ENCODE results near the gene SEMA3D. TPM values are rescaled to one million over a fixed set of nuclear protein-coding genes. Genes with fewer than 3 reads are reported as not detected.

Gene SEMA3D
- total RNA-seq, 4 donors from 2014 or later, result 0.06 to 3.8 (median 0.14) TPM

DNA sequence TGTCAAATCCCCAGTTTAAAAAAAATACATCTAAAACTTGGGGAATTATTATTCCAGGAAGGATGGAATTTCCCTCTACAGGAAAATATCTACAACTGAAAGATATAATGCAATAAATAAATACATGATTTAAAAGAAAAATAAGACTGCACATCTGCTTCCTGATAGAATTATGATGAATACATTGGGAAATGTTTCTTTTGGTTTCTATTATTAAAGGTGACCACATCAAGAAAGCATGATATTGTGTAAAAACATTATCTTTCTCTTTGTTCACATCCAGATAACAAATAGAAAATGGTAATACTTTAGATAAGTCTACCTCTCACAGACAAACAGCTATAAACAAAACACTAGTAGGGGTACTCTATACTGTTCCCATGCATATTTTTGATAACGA lies 19.2 kb downstream of the SEMA3D start:
- Histone ChIP-seq H3K9me3 (no peaks in the 10 kb centered on the region), H3K4me1 (no peaks in the 10 kb centered on the region), H3K4me3 (no peak overlapping the region), H3K36me3 (no peaks in the 10 kb centered on the region), H3K27me3 (no peaks in the 10 kb centered on the region), H3K27ac (no peak overlapping the region)
- no peak for DNase-seq
- no peak for TF ChIP-seq POLR2A (IDR thresholded peaks at IDR 0.05)
- TF ChIP-seq, protein P1, sequence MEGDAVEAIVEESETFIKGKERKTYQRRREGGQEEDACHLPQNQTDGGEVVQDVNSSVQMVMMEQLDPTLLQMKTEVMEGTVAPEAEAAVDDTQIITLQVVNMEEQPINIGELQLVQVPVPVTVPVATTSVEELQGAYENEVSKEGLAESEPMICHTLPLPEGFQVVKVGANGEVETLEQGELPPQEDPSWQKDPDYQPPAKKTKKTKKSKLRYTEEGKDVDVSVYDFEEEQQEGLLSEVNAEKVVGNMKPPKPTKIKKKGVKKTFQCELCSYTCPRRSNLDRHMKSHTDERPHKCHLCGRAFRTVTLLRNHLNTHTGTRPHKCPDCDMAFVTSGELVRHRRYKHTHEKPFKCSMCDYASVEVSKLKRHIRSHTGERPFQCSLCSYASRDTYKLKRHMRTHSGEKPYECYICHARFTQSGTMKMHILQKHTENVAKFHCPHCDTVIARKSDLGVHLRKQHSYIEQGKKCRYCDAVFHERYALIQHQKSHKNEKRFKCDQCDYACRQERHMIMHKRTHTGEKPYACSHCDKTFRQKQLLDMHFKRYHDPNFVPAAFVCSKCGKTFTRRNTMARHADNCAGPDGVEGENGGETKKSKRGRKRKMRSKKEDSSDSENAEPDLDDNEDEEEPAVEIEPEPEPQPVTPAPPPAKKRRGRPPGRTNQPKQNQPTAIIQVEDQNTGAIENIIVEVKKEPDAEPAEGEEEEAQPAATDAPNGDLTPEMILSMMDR (IDR thresholded peaks at IDR 0.05), result no peak
- WGBS, 2 donors, result 87 to 100% methylated on average over 1 of the region's 1 CpG
- intact Hi-C loops (cut with DNase I), result no loop called here

DNA sequence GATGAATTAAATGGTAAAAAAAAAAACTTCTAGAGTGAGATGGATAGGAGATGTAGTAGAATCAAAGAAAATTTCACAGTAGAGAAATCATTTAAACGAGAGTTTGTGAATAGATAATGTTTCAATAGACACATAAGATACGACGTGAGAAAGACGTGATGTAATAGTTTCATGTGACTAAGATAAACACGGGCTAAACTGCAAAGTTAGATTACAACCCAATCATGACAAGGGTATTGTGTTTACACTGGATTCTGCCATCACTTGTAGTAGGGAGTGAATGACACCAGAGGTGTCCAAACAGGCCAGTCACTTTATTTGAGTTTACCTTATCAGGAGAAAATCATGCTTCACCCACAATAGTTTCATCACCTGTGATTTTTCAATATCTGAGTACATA lies 21.6 kb downstream of the SEMA3D start:
- no peak overlapping the region for H3K27ac ChIP-seq
- intact Hi-C loops (cut with DNase I), result no loop called here
- H3K9me3 ChIP-seq, result no peaks in the 10 kb centered on the region
- 60 to 68% methylated on average over 5 of the region's 5 CpGs for WGBS, 2 donors
- no peaks in the 10 kb centered on the region for H3K27me3 ChIP-seq
- no peak for TF ChIP-seq POLR2A (IDR thresholded peaks at IDR 0.05)
- TF ChIP-seq, protein P1 (IDR thresholded peaks at IDR 0.05), result no peak
- no peaks in the 10 kb centered on the region for H3K4me1 ChIP-seq
- no peak for DNase-seq
- H3K4me3 ChIP-seq, result no peak overlapping the region
- no peaks in the 10 kb centered on the region for H3K36me3 ChIP-seq

DNA sequence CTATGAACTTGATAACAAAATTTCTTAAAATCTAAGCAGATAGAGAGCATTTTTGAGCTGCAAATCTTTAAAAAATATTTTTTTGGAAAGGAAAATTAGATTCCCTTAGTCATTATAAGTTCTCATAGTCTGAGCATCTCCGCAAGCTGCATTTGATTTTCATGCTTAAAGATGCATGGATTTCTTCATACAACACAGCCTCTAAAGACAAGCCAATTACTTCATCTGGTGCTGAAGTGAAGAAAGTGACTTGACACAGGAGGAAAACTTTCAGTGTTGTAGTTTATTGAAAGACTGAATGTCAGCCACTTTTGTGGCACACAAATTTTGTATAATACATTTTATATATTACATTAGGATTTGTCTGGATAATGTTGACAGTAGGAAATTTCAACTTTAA lies 22.5 kb downstream of the SEMA3D start:
- Histone ChIP-seq H3K9me3 (no peaks in the 10 kb centered on the region), H3K4me1 (no peaks in the 10 kb centered on the region), H3K27ac (no peak overlapping the region), H3K4me3 (no peak overlapping the region), H3K27me3 (no peaks in the 10 kb centered on the region), H3K36me3 (no peaks in the 10 kb centered on the region)
- intact Hi-C loops (cut with DNase I), result no loop called here
- WGBS, 2 donors, result 95 to 100% methylated on average over 1 of the region's 1 CpG
- no peak for DNase-seq
- TF ChIP-seq, protein P1 (IDR thresholded peaks at IDR 0.05), result no peak
- TF ChIP-seq POLR2A (IDR thresholded peaks at IDR 0.05), result no peak

DNA sequence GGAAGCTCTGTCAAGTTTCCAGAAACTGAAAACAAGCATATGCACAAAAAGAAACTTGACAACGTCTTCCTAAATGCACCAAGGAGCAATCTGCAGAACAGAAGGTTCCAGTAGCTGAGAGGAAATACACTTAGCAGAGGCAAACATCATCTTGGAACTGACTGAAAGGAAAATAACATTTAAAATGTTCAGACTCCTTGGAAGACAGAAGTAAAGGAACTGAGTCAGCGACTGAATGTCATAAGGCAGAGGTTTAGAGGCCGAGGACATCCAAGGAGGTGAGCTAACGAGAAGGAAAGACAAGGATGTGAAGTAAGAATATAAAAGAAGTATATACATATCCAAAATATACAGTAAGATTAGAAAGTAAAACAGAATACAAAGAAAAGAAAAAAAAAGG lies 24.1 kb downstream of the SEMA3D start:
- intact Hi-C loops (cut with DNase I), result no loop called here
- 49 to 57% methylated on average over 4 of the region's 4 CpGs for whole genome bisulfite sequencing, 2 donors
- TF ChIP-seq POLR2A (IDR thresholded peaks at IDR 0.05), result no peak
- TF ChIP-seq, protein P1 (IDR thresholded peaks at IDR 0.05), result no peak
- H3K36me3 ChIP-seq, result no peaks in the 10 kb centered on the region
- no peak overlapping the region for H3K4me3 ChIP-seq
- H3K9me3 ChIP-seq, result no peaks in the 10 kb centered on the region
- H3K4me1 ChIP-seq, result no peaks in the 10 kb centered on the region
- H3K27ac ChIP-seq, result no peak overlapping the region
- no peaks in the 10 kb centered on the region for H3K27me3 ChIP-seq
- DNase-seq, result no peak

DNA sequence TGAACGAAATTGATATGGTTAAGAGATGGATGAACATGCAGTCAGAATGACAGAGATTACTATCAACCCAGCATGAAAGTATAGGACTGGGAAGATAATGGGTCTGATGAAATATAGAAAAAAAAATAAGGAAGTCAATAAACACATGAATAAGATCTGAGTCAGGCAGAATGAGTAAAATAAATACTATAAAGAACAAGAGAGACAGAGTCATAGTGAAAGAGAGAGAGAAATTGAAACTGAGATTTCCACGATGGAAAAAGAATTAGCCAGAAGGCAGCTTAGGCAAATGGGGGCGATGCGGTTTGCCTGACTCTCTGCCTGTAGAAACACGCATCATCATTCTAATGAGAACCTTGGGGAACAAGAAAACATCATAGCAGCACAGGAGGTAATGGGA lies 26.6 kb downstream of the SEMA3D start:
- Histone ChIP-seq H3K36me3 (no peaks in the 10 kb centered on the region), H3K9me3 (no peaks in the 10 kb centered on the region), H3K4me1 (no peaks in the 10 kb centered on the region), H3K27ac (no peak overlapping the region), H3K27me3 (no peaks in the 10 kb centered on the region), H3K4me3 (no peak overlapping the region)
- WGBS, 2 donors, result 34 to 56% methylated on average over 5 of the region's 5 CpGs
- intact Hi-C loops (cut with DNase I), result no loop called here
- no peak for DNase-seq
- TF ChIP-seq, protein P1 (IDR thresholded peaks at IDR 0.05), result no peak
- no peak for TF ChIP-seq POLR2A (IDR thresholded peaks at IDR 0.05)

Data from esophagus squamous epithelium (tissue), 5 donors.